ENCODE data around the gene GALNT6.

- TF ChIP-seq CTCF (IDR thresholded peaks at IDR 0.05; ENCODE audit: low read length) = no peak
- TF ChIP-seq EZH2 (IDR thresholded peaks at IDR 0.05; ENCODE audit: borderline replicate concordance, low read length) = no peak
Observed at GRCh38 chr12:51383269-51383905, 7.8 kb downstream of the GALNT6 start.

All from OCI-LY1 (cell line).